HG03558 (cell line): ENCODE data around the gene MAP3K21.

Experiments used
- ATAC-seq: cut with Tn5 transposase; IDR thresholded peaks from one replicate; pipeline ENCODE4 v1.9.1; 2021; ENCODE audit warnings: moderate number of reproducible peaks; ENCODE audit not compliant: unreplicated experiment; ENCODE audit errors: extremely low read depth

MAP3K21 gene

DNA sequence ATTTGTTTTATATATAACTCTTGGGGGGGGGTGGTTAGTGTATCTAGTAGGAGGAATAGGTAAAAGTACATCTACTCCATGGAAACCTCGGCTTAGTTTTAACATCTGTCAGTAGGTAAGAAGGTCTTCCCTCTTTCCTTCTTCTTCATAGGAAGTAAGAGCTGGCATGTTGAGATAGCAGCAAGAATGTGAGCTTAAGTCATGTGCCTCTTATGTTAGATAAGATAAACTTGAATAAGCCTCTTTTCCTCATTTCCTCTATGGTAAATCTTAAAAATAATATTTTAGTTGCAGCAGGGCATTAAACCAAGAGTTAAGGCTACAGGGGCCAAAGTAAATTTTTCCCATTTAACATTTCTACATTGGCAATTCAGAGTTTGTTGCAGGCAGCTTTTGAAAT, 100.4 kb downstream of the MAP3K21 start:
- ATAC-seq = no peak

DNA sequence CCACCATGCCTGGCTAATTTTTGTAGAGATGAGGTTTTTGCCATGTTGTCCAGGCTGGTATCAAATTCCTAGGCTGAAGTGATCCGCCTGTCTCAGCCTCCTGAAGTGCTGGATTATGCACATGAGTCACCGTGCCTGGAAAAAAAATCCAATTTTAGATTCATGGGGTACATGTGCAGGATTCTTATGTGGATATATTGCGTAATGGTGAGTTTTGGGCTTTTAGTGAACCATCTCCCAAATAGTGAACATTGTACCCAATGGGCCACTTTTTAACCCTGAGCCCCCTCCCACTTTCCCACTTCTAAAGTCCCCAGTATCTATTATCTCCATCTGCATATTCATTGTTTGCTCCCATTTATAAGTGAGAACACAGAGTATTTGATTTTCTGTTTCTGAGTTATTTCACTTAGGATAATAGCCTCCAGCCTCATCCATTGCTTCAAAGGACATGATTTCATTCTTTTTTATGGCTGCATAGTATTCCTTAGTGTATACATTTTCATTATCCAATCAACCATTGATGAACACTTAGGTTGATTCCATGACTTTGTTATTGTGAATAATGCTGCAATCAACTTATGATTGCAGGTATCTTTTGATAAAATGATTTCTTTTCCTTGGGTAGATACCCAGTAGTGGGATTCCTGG, 104.4 kb downstream of the MAP3K21 start:
- no peak for ATAC-seq

DNA sequence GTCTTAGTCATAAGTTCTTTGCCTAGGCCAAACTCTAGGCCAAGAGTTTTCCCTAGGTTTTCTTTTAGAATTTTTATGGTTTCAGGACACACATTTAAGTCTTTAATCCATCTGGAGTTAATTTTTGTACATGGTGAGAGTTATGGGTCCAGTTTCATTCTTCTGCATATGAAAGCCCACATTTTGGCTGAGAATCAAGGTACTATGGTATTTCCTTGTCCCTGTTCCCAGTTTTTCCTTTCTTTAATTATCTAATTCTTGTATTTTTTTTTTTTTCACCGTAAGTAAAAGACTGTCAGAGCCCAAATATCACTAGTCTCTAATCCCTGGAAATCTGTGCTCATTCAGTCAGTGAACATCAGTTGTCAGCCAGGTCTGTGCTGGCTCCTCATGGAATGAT, 105.4 kb downstream of the MAP3K21 start:
- ATAC-seq = no peak

DNA sequence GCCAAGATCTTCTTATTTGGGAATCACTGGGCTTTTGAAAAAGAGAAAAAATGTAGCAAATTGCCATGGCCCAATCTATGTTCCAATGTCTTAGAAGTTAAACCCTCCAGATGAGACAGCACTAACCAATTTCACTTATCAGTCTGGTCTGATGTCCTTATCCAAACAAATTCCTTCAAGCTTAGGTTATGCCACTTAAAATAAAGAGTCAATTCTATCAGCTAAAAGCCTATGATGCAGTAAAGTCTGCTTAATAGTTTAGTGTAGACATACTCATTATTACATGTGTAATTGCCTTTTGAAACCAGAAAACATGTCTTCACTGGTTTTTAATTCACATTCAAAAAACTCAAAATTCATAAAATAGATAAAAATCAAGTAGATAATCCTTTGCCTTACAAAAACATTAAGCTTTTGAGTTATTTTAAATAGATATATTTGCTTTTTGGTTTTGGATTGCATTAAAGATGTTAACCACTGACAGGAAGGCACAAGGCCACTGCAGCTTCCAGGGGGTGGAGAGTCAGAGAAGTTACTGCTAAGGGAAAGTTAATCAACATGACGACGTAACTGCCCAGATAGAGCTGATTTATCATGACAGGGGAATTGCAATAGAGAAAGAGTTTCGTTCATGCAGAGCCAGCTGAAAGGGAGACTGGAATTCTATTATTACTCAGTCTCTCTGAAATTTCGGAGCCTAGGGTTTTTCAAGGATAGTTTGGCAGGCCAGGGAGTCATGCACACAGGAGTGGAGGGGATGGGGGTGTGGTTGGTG, 106.1 kb downstream of the MAP3K21 start:
- no peak for ATAC-seq
